Measurements from ENCODE around the gene XRCC4. TPM values are rescaled to one million over a fixed set of nuclear protein-coding genes. Genes with fewer than 3 reads are reported as not detected.

Gene XRCC4
- polyA plus RNA-seq, 1 donor (not counting 4 experiments of a cell fraction or from before 2014, with no cell fraction given) = 10.9 TPM

DNA sequence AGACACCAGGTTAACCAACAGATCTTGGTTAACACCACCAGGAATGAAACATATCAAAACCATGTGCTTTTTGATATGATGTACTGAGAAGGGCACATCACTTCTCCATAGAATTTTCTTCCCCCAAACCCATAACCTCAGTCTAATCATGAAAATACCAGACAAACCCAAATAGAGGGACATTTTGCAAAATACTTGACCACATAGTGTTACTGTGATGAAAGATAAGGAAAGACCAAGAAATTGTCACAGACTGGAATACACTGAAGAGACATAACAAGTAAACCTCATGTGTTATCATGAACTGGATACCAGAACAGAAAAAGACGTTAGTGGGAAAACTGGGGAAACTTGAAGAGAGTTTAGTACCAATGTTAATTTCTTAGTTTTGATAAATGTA is 319.3 kb downstream of the XRCC4 start:
- Histone ChIP-seq H4K20me1 (ENCODE audit: control insufficient read depth, extremely low read depth, insufficient read depth, low read length) (no peaks in the 10 kb centered on the region), H3K9ac (ENCODE audit: control insufficient read depth, extremely low read depth, insufficient read depth, low read length) (no peak overlapping the region), H3K79me2 (ENCODE audit: control insufficient read depth, insufficient read depth, low read length) (no peaks in the 10 kb centered on the region), H3K4me2 (ENCODE audit: control insufficient read depth, extremely low read depth, insufficient read depth, low read depth, low read length) (no peak overlapping the region), H2AFZ (ENCODE audit: control insufficient read depth, low read length) (no peak overlapping the region), H3K27me3 (ENCODE audit: control insufficient read depth, extremely low read depth, insufficient read depth, low read length) (no peaks in the 10 kb centered on the region), H3K36me3 (ENCODE audit: control insufficient read depth in 2 of 2, extremely low read depth in 1 of 2, insufficient read depth in 2 of 2, low read length in 2 of 2) (no peaks in the 10 kb centered on the region), H3K9me3 (ENCODE audit: control insufficient read depth, low read depth, low read length) (no peaks in the 10 kb centered on the region), H3K27ac (ENCODE audit: control insufficient read depth, insufficient read depth, low read length) (no peak overlapping the region), H3K4me3 (ENCODE audit: control insufficient read depth in 2 of 3, extremely low read depth in 1 of 3, insufficient read depth in 2 of 3, low read depth in 1 of 3, low read length in 3 of 3) (no peak overlapping the region), H3K9me1 (ENCODE audit: control insufficient read depth, extremely low read depth, insufficient read depth, low read length) (no peaks in the 10 kb centered on the region), H3K4me1 (ENCODE audit: control insufficient read depth, extremely low read depth, insufficient read depth, low read length) (no peaks in the 10 kb centered on the region)
- FAIRE-seq (no peak), DNase-seq (ENCODE audit: low read depth, low spot score) (no peak)
- dilution Hi-C loops (cut with MboI; ENCODE audit: extremely low pct_ligation_motif_present, low sequenced_read_pairs) = no loop called here
- TF ChIP-seq EZH2 (IDR thresholded peaks at IDR 0.05; ENCODE audit: low read length) = no peak
- TF ChIP-seq, protein P1, sequence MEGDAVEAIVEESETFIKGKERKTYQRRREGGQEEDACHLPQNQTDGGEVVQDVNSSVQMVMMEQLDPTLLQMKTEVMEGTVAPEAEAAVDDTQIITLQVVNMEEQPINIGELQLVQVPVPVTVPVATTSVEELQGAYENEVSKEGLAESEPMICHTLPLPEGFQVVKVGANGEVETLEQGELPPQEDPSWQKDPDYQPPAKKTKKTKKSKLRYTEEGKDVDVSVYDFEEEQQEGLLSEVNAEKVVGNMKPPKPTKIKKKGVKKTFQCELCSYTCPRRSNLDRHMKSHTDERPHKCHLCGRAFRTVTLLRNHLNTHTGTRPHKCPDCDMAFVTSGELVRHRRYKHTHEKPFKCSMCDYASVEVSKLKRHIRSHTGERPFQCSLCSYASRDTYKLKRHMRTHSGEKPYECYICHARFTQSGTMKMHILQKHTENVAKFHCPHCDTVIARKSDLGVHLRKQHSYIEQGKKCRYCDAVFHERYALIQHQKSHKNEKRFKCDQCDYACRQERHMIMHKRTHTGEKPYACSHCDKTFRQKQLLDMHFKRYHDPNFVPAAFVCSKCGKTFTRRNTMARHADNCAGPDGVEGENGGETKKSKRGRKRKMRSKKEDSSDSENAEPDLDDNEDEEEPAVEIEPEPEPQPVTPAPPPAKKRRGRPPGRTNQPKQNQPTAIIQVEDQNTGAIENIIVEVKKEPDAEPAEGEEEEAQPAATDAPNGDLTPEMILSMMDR (optimal IDR thresholded peaks at IDR 0.05 in 1 of 3, IDR thresholded peaks at IDR 0.05 in 1 of 3, conservative IDR thresholded peaks at IDR 0.05 in 1 of 3; ENCODE audit: extremely low read depth in 1 of 3, insufficient read depth in 2 of 3, low read length in 3 of 3) = no peak

DNA sequence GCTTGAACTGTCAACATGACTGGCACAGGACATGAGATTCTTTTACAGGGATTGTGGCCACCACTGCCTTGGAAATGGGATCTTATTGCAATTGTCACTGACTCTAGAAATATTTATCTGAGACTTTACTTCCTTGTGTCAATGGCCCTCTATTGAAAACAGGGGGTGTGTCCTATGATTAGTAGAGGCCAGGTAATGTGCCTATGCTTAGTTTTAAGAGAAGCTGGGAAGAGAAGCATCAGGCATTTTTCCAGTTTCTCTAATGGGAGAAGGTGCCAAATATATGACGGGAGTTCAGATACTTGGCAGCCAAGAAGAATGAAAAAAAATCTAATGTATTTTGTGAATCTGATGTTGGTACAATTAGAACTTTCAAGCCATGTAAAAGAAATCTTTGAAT is 320.3 kb downstream of the XRCC4 start:
- H4K20me1 ChIP-seq (ENCODE audit: control insufficient read depth, extremely low read depth, insufficient read depth, low read length) = no peaks in the 10 kb centered on the region
- DNase-seq (ENCODE audit: low read depth, low spot score) (no peak), FAIRE-seq (no peak)
- H3K9me3 ChIP-seq (ENCODE audit: control insufficient read depth, low read depth, low read length) = no peaks in the 10 kb centered on the region
- no peak overlapping the region for H3K4me3 ChIP-seq (ENCODE audit: control insufficient read depth in 2 of 3, extremely low read depth in 1 of 3, insufficient read depth in 2 of 3, low read depth in 1 of 3, low read length in 3 of 3)
- dilution Hi-C loops (cut with MboI; ENCODE audit: extremely low pct_ligation_motif_present, low sequenced_read_pairs) = no loop called here
- no peaks in the 10 kb centered on the region for H3K27me3 ChIP-seq (ENCODE audit: control insufficient read depth, extremely low read depth, insufficient read depth, low read length)
- TF ChIP-seq EZH2 (IDR thresholded peaks at IDR 0.05; ENCODE audit: low read length) = no peak
- TF ChIP-seq, protein P1 (optimal IDR thresholded peaks at IDR 0.05 in 1 of 3, IDR thresholded peaks at IDR 0.05 in 1 of 3, conservative IDR thresholded peaks at IDR 0.05 in 1 of 3; ENCODE audit: extremely low read depth in 1 of 3, insufficient read depth in 2 of 3, low read length in 3 of 3) = no peak
- H3K9me1 ChIP-seq (ENCODE audit: control insufficient read depth, extremely low read depth, insufficient read depth, low read length) = no peaks in the 10 kb centered on the region
- H2AFZ ChIP-seq (ENCODE audit: control insufficient read depth, low read length) = no peak overlapping the region
- H3K4me2 ChIP-seq (ENCODE audit: control insufficient read depth, extremely low read depth, insufficient read depth, low read depth, low read length) = no peak overlapping the region
- H3K9ac ChIP-seq (ENCODE audit: control insufficient read depth, extremely low read depth, insufficient read depth, low read length) = no peak overlapping the region
- no peak overlapping the region for H3K27ac ChIP-seq (ENCODE audit: control insufficient read depth, insufficient read depth, low read length)
- no peaks in the 10 kb centered on the region for H3K79me2 ChIP-seq (ENCODE audit: control insufficient read depth, insufficient read depth, low read length)
- no peaks in the 10 kb centered on the region for H3K4me1 ChIP-seq (ENCODE audit: control insufficient read depth, extremely low read depth, insufficient read depth, low read length)
- H3K36me3 ChIP-seq (ENCODE audit: control insufficient read depth in 2 of 2, extremely low read depth in 1 of 2, insufficient read depth in 2 of 2, low read length in 2 of 2) = no peaks in the 10 kb centered on the region

Measured in keratinocyte (primary cell).